Prostate gland (tissue), 2 donors: ENCODE measurements around the gene THAP4.

ENCODE experiments used
- CTCF ChIP-seq, 4 experiments: fragments of 200-600 bp in 2 of 4; fragments of 450-650 bp in 2 of 4; sonication (generic) in 2 of 4; IDR thresholded peaks; 1 replicate in 3 of 4; 2 replicates in 1 of 4; pipeline ENCODE4 v1.5.1; 2016 to 2019; ENCODE audit warnings: antibody characterized with exemption in 4 of 4, mild to moderate bottlenecking in 2 of 4, moderate library complexity in 2 of 4
- POLR2A ChIP-seq: fragments of 450-650 bp; IDR thresholded peaks from one replicate; pipeline ENCODE4 v1.6.1; 2016; ENCODE audit warnings: antibody characterized with exemption, mild to moderate bottlenecking

GRCh38 chr2:241556746-241557145 lies 80.2 kb downstream of the THAP4 start:
- TF ChIP-seq CTCF (IDR thresholded peaks at IDR 0.05) = no peak
- no peak for TF ChIP-seq POLR2A
